Stimulated activated CD8-positive, alpha-beta memory T cell treated with anti-CD3 and anti-CD28 coated beads, Interleukin-12 subunit alpha, Interleukin-12 subunit beta, amount 100 ng/mL, for 24 hours (primary cell): ENCODE results near the gene TLE6.
"Not testable (repeated sequence)": the region's sequence is repeated elsewhere in the genome, so short reads cannot be mapped to it uniquely, and the experiment has no call there.

ENCODE experiments used
- DNase-seq: peaks from one replicate; pipeline ENCODE4 v3.0.0-alpha.2; 2020; ENCODE audit errors: extremely low read depth

The TLE6 gene

DNA sequence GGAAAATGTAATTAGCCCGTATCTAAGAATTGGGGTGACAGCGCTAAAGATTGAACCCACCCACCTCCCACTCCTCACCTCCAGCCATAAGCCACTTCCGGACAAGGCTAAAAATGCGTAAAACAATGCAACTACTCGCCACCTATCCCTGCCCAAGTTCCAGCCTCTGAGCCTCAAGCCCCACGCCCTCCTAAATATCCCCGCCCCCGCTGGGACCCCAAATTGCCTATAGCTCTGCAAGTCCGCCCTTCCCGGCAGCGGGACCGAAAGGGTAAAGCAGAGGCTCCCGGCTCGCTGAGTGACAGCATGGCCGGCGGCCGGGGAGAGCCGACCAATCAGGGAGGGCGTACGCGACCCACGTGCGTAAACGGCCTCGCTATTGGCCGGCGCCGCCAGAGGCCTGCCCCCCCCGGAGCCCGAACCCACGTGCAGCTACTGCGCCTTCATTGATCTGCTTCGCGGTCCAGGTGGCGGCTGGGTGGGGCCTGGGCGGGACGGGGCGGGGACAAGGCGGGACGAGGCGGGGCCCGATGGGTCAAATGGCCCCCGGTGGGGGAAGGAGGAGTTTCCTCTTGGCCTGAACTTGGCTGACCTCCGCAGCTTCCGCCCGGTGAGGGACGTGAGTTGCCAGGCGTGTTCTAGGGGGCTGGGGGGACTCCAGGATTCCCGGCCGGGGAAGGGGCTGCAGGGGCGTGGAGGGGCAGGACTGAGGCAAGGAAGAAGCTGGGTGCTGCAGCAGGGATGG lies at the start of gene TLE6:
TSS of gene TLE6 (plus strand) at position 564 of the 745 bp plus-strand sequence. CDS start 670 bp downstream, outside the sequence.
- peak; percentile 86 for DNase-seq

DNA sequence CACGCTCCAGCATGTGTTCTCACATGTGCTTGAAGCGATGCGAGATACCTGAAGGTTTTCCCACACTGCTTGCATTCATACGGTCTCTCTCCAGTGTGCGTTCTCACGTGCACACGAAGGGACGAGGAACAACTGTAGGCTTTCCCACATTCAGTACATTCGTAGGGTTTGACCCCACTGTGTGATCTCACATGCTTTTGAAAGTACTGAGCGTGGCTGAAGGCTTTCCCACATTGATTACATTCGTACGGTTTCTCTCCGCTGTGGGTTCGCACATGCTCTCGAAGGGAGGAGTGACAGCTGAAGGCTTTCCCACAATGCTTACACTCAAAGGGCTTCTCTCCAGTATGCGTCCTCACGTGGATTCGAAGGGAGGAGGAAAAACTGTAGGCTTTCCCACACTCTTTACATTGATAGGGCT lies 43.9 kb upstream of the TLE6 start:
- no peak for DNase-seq

DNA sequence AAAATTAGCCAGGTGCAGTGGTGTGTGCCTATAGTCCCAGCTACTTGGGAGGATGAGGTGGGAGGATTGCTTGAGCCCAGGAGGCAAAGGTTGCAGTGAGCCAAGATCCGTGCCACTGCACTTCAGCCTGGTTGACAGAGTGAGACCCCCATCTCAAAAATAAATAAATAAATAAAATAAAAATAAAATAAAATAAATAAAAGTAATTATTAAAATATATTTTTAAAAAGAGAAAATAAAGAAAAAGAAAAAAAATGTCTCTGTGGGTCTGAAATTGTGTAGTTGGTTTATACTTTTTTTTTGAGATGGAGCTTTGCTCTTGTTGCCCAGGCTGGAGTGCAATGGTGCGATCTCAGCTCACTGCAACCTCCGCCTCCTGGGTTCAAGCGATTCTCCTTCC lies 41.5 kb upstream of the TLE6 start:
- DNase-seq: not testable (repeated sequence)

DNA sequence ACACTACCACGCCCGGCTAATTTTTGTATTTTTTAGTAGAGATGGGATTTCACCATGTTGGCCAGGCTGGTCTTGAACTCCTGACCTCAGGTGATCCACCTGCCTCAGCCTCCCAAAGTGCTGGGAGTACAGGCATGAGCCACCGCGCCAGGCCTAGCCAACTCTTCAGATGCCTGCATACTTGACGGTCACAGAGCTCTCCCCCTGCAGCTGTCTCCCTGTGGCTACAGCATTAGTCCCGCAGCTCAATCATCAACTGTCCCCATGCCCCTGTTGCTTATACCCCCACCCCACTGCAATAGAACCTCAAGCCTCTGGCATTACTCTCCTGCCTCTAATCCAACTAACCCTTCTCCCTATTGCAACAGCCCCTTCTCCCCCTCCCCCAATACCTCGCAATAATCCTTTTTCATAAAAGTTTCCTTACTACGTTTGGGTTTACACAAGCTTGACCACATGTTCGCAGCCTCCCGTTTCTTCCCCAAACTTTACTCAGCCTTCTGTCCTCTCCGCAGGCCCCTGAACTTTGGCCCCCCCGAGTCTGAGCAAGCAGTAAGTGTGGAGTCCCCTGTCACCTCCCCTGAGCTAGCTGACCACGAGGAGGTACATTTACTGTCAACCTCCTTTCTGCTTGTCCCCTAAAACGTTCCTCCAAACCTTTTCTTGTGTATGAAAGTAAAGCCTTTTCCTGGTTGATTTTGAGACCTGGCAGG lies 34.3 kb upstream of the TLE6 start:
- DNase-seq: no peak

DNA sequence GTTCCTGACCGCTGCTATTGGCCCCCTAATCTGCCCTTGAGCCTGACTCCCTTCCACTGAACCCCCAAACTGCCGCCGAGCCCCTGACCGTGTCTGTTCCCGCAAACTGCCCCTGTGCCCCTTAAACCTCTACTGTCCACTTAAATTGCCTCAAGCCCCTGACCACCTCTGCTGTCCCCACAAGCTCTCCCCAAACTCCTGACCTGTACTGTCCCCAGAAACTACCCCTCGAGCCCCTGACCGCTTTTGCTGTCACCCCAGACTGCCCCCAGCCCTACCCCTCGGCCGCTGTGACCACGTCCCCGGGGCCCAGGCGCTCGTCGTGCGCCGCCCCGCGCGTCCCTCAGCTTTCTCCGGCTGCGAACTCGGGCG lies 33.0 kb upstream of the TLE6 start:
- no peak for DNase-seq

DNA sequence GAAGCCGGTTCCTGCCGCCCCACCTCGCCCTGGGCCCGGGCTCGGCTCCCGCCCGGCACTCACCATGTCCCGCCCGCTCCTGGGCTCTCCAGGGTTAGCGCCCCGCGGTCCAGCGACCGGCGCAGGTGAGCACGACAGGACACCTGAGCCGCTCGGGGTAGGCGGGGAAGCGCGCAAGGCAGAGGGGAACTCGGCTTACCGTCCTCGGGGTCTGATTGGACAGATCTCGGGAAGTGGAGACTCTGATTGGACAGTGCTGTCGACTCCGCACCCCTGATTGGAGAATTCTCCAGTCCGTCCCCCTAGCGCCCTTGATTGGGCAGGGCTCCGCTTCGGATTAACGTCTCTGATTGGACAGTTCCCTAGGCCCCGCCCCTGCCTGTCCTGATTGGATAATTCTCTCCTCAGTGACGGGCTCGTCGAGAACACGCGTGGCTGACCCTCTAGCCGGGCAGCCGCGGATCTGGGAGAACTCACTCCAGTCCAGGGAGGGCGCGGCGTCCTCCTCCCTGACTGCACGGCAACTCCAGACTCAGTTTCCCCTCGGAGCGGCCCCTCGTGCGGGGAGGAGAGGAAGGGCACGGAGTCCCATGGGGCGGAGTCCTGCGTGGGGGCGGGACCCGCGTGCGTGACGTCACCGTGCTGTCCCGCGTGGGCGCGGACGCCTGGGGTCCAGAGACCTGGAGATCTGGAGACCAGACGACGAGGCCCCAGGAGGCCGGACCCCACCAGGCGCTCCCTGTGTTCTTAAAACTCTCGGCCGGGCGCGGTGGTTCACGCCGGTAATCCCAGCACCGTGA lies 32.4 kb upstream of the TLE6 start, which contains the start of gene ZNF77:
TSS of gene ZNF77 (minus strand) at position 197 of the 800 bp plus-strand sequence. CDS start at position 66, 131 bp downstream.
- DNase-seq: peak; percentile 97

DNA sequence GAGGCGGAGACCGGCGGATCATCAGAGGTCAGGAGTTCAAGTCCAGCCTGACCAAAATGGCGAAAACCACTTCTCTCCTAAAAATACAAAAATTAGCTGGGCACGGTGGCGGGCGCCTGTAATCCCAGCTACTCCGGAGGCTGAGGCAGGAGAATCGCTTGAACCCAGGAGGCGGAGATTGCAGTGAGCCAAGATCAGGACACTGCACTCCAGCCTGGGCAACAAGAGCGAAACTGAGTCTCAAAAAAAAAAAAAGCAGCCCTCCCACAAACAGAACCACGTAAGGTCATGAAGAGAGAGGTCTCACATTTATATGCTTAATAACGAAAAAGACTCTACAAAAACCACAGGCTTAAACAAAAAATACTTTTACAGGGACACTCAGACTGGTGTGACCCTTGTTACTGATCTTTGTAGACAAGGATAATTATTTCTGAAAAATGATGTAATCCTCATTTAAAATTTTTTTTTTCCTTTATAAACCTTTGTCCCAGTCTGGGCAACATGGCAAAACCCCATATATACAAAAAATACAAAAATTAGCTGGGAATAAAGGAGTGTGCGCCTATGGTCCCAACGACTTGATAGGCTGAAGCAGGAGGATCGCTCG lies 31.7 kb upstream of the TLE6 start:
- no peak for DNase-seq

DNA sequence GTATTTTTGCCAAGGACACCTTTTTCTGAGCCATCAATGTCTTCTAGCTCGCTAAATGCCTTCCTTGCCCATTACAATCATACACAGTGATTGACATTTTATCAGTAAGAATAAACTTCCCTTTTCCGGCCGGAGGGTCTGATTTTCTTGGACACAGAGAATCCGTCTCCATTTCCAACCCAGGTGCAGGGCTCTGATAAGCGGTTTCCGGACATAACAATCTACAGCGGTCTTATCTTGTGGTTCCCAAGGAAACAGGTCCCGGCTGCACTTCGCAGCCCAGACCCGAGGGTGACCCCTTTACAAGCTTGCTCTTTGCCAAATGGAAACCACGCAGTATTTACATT lies 27.5 kb upstream of the TLE6 start:
- no peak for DNase-seq

DNA sequence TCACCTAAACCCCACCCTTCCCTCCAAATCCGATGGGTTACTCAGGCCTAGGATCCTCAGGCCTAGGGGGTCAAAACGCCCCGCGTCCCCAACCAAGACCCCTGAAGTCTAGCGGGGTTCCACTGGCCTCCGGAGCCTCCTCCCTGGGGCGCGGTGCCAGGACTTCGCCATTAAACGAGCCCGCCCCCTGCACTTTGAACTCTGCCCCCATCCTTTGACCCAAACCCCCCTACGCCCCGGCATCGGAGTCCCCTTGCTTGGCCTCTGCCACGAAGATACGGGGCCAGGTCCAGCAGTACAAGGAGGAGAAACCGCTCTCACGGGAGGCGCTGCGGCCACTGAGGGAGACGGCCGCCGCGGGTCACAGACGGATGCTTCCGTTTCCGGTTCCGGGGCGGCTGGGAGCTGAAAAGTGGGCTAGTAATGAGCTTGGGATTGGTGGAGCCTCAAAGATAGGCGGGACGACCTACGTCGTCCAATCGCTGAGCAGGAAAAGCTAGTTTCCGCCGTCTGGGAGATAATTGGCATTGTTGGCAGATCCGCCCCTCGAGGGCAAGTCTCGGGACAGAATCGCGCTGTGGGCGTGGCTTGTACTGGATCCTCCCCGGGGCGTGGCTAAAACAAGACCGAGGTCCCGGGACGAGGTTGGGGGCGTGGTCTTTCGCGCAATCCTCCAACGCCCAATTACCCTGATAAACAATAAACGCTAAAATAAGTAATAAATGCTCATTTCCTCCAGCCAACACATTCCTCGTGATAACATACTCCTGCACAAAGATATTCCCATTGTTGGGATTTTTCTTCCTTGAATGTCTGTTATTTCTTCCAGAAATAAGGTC lies 26.9 kb upstream of the TLE6 start:
- DNase-seq: peak; percentile 99

DNA sequence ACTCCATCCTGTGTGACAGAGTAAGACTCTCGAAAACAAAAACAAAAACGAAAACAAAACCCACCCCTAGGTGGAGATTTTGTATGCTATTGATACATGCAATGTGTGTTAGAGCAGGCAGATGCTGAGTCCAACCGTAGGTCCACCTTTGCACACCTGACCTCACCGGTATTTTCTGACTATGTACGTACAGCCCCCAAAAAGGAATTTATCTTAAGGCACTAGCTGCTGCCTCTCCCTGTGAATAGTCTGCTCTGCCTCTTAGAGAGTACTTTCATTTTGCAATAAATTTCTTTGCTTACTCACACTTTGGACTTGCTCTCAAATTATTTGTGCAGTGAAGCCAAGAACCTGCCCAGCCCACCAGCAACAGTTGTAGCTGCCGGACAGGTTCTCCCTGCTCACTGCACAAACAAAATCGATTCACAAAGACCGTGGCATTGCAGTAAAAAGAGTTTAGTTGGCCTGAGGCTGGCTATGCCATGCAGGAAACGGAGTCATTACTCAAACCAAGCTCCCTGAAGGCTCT lies 24.3 kb upstream of the TLE6 start:
- DNase-seq: no peak

DNA sequence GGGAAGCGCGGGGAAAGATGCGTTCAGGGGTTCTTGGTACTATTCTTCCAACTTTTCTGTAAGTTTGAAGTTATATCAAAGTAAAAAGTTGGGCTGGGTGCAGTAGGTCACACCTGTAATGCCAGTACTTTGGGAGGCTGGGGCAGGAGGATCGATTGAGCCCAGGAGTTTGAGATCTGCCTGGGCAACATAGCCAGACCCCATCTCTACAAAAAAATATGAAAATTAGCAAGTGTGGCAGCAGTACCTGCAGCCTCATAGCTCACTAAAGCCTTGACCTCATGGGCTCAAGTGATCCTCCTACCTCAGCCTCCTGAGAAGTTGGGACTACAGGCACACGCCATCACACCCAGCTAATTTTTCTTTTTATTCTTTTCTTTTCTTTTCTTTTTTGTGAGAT lies 20.2 kb upstream of the TLE6 start:
- no peak for DNase-seq

DNA sequence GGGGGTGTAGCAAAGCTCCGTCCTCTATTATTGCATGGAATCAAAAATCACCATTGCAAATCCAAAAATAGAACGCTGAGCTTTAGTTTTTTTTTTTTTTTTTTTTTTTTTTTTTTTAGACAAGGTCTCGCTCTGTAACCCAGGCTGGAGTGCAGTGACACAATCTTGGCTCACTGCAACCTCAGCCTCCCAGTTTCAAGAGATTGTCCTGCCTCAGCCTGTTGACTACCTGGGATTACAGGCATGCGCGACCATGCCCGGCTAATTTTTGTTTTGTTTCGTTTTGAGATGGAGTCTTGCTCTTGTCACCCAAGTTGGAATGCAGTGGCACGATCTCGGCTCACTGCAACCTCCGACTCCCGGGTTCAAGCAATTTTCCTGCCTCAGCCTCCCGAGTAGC lies 17.2 kb upstream of the TLE6 start:
- DNase-seq: no peak

DNA sequence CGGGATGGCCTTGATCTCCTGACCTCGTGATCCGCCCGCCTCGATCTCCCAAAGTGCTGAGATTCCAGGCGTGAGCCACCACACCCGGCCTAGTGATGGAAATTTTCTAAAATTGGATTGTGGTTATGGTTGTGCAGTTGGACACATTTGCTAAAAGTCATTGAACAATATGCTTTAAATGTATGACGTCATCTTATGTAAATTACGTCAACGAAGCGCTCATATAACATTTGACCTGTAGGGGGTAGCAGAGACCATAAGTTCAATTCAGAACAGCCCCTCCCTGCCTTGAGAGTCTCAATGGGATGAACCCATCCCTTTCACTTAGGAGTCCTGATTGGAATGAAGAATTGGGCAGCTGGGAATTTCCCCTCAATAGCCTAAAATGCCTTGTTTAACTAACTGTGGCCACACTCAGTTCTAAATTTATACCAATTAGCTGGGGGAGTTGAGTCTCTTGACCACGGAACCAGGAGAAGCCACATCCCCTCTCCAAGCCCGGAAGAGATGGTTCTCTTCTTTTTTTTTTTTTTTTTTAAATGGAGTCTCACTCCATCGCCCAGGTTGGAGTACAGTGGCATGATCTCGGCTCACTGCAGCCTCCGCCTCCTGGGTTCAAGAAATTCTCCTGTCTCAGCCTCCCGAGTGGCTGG lies 15.2 kb upstream of the TLE6 start:
- no peak for DNase-seq

DNA sequence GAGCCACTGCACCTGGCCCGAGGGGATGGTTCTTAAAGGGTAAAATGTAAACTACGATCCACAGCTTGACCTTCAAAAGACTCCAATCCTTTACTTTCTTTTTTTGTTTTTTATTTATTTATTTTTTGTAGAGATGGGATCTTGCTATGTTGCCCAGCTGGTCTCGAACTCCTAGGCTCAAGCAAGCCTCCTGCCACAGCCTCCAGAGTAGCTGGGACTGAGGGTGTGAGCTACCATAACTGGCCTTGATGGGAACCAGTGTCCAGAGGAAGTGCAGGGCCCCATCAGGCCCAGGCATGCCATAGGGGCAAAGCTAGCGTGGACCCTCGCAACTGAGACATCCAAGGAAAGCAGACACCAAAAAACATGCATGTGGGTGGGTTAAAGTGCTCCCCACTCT lies 14.2 kb upstream of the TLE6 start:
- DNase-seq: no peak

DNA sequence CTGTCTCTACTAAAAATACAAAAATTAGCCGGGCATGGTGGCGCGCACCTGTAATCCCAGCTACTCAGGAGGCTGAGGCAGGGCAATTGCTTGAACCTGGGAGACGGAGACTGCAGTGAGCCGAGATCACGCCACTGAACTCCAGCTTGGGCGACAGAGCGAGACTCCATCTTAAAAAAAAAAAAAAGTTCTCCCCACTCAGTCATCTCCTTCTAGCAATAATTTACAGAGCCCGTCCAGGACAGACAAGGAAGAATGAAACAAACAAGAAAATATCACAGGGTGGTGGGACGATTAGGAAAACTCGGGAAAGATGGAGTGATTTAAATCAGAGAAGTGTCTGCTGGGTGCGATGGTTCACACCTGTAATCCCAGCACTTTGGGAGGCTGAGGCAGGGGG lies 13.7 kb upstream of the TLE6 start:
- not testable (repeated sequence) for DNase-seq

DNA sequence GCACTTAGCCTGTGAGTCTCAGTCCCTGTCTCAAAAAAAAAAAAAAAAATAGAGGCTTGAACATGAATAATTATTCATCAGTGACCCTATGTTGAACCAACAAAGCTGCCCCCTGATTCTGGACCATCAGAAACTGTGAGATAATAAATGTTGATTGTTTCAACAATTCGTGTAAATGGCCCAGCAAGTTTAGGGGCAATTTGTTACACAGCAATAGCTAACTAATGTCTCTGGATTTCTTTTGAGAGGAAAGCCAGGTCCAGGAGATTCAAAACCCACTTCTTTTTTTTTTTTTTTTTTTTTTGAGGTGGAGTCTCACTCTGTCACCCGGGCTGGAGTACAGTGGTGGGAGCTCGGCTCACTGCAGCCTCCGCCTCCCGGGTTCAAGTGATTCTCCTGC lies 12.5 kb upstream of the TLE6 start:
- DNase-seq: no peak

DNA sequence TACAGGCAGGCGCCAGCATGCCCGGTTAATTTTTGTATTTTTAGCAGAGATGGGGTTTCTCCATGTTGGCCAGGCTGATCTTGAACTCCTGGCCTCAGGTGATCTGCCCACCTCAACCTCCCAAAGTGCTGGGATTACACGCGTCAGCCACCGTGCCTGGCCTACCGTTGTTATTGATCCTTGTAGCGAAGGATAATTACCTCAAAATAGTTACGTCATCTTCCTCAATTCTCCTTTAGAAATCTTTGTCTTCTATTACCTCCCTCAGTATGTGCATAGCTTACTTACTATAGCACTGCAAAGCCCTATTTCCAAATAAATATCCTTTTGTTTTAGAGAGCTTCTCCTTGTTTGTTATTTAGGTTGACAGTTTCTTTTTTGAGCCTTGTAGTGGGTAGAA lies 9.4 kb upstream of the TLE6 start:
- no peak for DNase-seq

DNA sequence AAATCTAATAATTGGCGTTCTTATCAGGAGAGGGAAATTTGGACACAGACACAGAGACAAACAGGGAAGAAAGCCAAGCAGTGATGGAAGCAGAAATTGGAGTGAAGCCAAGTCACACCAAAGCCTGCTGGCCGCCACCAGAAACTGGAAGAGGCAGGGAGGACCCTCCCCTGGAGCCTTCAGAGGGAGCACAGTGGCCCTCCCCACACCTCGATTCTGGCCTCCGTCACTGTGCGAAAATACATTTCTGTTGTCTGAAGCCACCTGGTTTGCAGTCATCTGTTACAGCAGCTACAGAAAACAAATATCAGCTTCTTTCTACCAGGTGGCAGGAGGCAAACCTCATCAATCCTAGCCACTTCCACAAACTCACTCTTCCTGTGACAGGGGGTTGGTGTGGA lies 8.3 kb upstream of the TLE6 start:
- no peak for DNase-seq

DNA sequence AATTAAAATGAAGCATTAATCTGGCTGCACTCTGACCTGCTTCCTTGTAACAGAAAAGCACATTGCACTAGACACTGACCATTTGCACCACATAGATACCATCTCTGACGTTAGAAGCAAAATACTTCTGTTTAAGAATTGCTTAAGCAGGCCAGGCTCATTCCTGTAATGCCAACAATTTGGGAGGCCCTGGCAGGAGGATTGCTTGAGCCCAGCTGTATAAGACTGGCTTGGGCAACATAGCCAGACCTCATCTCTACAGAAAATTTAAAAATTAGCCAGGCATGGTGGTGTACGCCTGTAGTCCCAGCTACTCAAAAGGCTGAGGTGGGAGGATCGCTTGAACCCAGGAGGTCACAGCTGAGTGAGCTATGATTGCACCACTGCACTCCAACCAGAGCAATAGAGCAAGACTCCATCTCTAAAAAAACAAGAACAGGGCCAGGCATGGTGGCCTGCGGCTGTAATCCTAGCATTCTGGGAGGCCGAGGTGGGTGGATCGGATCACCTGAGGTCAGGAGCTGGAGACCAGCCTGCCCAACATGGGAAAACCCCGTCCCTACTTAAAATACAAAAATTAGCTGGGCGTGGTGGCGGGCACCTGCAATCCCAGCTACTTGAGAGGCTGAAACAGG lies 7.0 kb upstream of the TLE6 start:
- DNase-seq: no peak

DNA sequence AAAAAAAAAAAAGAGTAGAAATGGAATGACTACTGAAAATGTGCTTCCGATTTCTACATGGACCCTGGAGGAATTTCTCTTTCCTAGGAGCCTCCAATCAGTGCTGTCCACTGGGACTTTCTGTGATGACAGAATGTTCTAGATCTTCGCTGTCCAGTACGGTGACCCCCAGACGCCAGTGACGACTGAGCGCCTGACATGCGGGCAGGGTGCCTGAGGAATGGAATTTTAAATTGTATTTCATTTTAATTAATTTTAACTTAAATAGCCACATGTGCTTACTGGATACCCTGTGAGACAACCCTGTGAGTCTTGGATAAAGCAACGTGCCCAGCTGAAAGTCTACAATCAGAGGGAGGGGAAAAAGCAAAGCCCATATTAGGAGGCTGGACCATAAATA lies 4.1 kb upstream of the TLE6 start:
- DNase-seq: no peak
